GM21786 (cell line): ENCODE measurements around the gene GALK1.

Experiments used
- ATAC-seq: cut with Tn5 transposase; IDR thresholded peaks from one replicate; pipeline ENCODE4 v1.9.1; 2021; ENCODE audit not compliant: unreplicated experiment

Gene GALK1

DNA sequence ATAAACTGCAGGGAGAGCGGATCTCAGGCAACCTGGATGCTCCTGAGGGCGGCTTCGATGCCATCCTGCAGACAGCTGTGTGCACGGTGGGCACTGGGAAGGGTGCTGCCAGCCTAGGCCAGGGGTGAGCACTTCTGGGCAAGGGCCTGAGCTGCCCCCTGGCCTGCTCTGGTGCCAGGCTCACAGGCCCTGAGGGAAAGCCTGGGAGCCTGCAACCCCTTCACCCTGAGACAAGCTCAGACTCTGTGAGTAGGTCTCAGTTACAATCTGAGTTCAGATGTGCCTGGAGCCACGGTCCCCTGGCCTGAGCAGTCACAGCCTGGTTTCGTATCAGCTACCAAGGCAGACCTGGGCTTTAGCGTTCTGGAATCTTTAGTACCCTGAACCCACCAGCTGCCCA lies 35.6 kb downstream of the GALK1 start:
- no peak for ATAC-seq

DNA sequence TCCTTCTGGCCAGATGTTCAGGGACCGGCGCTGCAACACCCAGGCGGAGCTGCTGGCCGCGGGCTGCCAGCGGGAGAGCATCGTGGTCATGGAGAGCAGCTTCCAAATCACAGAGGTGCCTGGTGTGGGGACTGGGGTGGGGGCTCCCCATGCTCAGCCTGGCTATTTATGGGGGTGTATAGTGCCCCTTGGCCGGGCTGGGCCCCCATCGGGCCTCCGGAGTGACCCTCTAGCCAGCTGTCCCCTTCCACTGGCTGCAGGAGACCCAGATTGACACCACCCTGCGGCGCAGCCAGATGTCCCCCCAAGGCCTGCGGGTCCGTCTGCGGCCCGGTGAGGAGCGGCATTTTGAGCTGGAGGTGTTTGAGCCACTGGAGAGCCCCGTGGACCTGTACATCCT lies 37.6 kb downstream of the GALK1 start:
- no peak for ATAC-seq

DNA sequence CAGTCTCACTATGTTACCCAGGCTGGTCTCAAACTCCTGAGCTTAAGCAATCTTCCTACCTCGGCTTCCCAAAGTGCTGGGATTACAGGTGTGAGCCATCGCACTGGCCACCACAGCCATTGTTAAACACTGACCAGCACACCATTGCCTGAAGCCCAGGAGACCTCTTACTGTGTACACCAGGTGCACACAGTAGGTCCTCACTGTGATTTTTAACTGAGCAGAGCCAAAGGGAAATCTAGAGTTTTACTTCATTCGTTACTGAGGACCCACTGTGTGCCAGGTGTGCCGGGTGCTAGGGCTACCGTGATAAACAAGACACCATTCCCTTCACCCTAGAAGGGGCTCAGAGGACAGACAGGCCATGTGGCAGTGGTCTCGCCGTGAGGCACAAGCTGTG lies 39.5 kb downstream of the GALK1 start:
- no peak for ATAC-seq

DNA sequence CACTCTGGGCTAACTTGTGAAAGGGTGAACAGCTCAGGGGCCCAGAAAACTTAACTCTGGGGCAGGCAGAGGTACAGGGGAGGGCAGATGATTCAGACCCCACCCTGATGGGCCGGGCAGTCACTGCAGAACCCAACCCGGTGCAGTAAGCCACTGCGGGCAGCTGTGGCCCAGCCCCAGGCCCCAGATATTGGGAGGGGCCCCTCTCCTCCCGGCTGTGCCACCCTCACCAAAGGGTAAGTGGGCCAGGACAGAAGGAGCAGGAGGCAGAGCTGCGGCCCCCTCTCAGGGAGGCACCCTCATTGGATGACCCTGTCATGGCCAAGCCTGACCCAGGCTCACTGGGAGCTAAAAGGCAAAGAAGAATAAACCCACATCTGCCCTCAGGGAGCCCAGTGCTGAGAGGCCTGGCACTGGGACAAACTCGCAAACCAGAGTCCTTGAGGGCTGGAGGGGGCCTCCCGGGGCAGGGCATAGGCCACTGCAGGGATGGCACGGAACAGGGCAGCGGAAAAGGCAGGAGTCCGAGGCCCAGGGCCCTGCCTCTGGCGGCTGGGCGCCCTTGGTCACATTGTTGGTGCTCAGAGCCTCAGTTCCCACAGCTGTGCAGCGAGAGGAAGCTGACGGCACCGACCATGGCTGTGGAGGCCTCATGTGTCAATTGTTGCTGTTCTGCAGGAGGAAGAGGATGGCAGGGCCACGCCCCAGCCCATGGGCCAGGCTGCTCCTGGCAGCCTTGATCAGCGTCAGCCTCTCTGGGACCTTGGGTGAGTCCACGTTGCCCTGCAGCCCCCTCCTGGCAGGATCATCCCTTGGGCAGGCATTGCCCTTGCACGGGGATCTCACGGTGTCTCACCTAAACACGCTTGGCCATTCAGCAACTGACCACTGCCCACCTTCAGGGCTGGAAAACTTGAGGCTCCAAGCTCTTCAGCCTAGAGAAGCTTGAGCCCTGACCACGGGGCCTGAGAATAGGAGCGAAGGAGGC lies 40.7 kb downstream of the GALK1 start:
- no peak for ATAC-seq

DNA sequence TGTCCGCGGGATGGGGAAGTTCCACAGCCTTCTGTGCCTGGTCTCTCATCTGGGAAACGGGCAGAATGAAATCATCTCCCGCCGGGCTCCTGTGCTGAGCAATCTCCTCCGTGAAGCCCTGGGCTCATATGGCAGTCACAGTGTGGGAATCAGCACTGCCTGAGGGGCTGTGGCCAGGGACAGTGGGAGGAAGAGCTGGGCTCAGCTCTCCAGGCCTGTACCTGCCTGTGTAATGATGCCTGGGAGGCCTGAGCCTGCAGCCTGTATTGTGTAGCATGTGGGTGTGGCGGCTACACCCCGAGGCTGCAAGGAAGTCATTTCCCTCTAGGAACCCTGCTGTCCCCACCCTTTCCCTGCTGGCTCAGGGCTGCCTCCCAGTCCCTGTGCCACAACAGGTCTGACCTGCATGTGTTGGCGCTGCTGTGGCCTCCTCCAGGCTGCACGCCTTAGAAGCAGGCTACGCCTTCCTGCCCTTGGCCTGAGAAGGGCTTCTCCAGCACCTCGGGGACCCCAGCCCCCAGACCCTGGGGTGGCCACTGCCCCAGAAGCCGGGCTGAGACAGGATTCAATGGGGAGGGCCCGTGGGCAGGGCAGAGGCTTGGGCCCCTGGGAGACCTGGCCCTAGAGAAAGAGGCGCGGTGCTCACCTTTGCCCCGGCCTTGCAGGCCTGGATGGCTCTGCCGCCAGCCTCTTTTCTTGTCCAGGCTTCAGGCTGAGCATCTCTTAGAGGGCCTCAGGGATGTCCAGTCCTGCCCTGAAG lies 41.6 kb downstream of the GALK1 start:
- ATAC-seq: no peak

DNA sequence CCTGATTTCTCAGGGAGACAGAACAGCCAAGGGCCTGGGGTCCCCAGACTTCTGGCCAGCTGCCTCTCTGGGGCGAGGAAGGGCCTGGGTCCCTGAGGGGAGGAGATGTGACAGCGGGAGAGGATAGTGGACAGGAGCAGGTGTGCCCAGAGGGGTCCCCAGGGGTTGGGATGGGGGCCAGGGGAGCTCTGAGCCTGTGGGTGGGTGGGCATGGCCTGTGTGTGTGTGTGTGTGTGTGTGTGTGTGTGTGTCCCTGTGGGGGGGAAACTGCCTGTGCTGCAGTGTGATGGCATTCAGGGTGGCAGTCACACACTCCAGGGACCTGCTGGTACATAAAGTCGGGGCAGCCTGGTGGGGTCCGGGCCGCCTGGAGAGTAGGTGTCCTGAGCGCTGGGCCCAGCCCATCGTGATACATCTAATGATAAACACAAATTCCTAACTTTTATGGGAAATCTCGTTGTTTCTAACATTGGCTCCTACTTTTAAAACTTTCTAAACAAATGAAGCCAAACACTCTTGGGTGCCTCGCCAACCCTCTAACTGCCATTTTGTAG lies 42.4 kb downstream of the GALK1 start:
- ATAC-seq: no peak

DNA sequence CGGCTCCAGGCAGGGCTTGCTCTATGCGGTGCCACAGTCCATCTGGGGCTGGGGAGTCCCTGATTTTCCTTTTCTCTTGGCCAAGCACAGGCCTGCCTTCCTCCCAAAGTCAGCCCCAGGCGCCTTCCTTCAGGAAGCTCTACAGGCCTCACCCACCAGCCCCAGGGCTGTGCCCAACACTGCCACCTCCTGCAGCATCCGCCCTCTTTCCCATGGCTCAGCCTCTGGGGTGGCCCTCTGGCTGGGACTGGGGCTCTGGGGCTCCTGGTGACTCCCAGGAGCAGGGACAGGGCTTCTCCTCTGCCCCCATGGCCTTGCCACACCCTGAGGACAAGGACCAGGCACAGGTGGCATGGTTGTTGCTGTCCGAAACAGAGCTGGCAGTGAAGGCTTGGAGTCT lies 42.9 kb downstream of the GALK1 start:
- ATAC-seq: no peak

DNA sequence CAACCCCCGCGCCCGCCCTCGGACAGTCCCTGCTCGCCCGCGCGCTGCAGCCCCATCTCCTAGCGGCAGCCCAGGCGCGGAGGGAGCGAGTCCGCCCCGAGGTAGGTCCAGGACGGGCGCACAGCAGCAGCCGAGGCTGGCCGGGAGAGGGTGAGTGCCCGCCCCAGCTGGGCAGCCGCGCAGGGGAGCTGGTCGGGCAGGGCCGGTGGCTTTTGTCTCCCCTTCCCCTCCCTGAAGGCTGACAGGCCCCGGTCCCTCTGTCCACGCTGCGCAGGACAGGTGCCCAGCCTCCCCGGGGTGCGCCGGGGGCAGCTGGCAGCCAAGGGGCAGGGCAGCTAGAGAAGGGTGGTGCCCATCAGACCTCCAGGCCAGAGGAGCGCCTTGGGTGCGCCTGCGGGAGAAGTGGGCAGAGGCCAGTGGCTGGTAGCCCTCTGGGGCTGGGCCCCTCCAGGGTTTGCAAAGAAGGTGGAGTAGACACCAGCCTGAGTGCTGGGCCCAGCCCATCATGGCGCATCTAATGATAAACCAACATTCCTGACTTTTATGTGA lies 43.5 kb downstream of the GALK1 start:
- no peak for ATAC-seq

DNA sequence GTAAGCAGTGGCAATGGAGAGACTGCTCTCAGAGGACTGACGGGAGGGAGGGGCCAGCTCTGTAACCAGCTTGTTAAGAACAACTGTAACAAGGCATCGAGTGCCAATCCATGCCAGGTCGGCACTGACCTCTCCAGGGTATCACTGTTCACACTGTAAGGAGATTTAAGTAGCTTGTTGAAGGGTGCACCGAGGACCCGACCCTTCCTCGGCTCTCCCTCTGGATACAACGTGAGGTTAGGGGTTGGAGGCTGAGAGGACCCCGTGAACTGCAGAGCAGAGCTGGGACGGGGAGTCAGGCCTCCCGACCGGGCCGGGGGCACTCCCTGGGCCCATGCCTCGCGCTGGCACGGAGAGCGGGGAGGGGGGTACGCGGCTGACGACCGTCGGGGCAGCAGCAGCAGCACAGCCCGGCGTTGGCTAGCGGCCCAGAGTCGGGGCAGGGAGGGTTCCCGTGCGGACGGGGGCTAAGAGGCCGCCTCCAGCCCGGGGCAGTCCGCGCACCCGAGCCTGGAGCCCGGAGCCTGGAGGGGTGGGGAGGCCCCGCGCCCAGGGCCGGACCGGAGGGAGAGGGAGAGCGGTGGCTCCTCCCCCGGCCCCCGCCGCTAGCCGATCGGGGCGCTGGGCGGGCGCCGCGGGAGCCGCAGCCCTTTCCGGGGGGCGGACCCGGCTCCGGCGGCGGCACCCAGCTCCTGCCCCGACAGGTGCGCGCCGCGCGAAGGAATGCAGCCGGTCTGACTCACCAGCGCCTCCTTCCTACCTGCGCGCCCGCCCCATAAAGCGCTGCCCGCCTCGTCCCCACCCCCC lies 44.1 kb downstream of the GALK1 start, which contains the start of gene ITGB4:
Gene ITGB4, plus strand, starts transcription at position 804 of the 807 bp plus-strand sequence. CDS start 3,245 bp downstream, outside the sequence.
- no peak for ATAC-seq

DNA sequence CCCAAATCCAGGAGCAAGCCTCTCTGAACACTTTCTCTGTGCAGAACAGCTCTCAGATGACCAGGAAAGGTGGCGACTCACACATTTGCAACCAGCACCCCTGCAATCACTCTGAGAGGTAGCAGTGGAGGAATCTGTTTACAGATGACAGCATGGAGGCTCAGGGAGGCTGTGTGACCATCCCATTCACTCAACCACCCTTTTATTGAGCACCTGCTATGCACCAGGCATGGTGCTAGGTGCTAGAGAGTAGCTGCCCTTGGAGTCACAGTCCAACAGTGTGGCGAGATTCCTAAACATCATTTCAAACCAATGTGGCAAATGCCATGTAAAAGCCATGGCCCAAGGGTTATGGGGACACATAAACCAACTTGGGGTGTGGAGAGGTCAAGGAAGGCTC lies 45.3 kb downstream of the GALK1 start:
- no peak for ATAC-seq

DNA sequence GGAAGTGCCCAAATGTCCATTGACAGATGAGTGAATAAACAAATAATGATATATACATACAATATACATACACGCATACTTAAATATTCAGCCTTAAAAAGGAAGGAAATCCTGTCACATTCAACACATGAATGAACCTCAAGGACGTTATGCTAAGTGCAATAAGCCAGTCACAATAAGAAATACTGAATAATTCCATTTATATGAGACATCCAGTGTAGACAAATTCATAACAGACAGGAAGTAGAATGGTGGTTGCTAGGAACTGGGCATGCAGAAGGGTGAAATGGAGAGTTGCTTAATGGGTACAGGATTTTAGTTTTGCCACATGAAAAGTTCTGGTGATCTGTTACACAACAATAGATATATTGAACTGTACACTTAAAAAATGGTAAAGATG lies 52.5 kb downstream of the GALK1 start:
- ATAC-seq: no peak
